Thoracic aorta (tissue), 2 donors: ENCODE measurements around the gene TMPRSS15. TPM values are rescaled to one million over a fixed set of nuclear protein-coding genes. Genes with fewer than 3 reads are reported as not detected.

Experiments used
- ATAC-seq: fragments of 150-250 bp; one replicate; pipeline ENCODE4 v1.8.0; 2017; ENCODE audit warnings: low read depth; ENCODE audit not compliant: insufficient number of reproducible peaks, low FRiP score
- DNase-seq: peaks from one replicate; pipeline ENCODE4 v3.0.0-alpha.2; 2020; ENCODE audit warnings: low spot score
- H3K27ac ChIP-seq, 2 donors: fragments of 200-600 bp; sonication (generic); 1 replicate in 1 of 2; 2 replicates in 1 of 2; pipeline ENCODE4 v1.5.1; 2016; ENCODE audit warnings: mild to moderate bottlenecking in 2 of 2, moderate library complexity in 2 of 2
- H3K27me3 ChIP-seq: fragments of 200-600 bp; sonication (generic); replicated peaks from 2 replicates; pipeline ENCODE4 v1.6.0; 2016; ENCODE audit warnings: mild to moderate bottlenecking; ENCODE audit not compliant: insufficient read depth
- H3K36me3 ChIP-seq: fragments of 200-600 bp; sonication (generic); one replicate; pipeline ENCODE4 v1.5.1; 2016
- H3K4me1 ChIP-seq, 2 donors: fragments of 200-600 bp; sonication (generic); 1 replicate in 1 of 2; 2 replicates in 1 of 2; pipeline versions ENCODE4 v1.5.1 to v1.6.0; 2016; ENCODE audit warnings: low read depth in 2 of 2, mild to moderate bottlenecking in 1 of 2; ENCODE audit not compliant: control insufficient read depth in 1 of 2
- H3K4me3 ChIP-seq: fragments of 200-600 bp; sonication (generic); 2 replicates; pipeline ENCODE4 v1.5.1; 2016; ENCODE audit warnings: mild to moderate bottlenecking
- H3K9me3 ChIP-seq: fragments of 200-600 bp; sonication (generic); 2 replicates; pipeline ENCODE4 v1.5.1; 2016
- CTCF ChIP-seq: fragments of 200-600 bp; sonication (generic); IDR thresholded peaks from one replicate; pipeline ENCODE4 v1.5.1; 2019; ENCODE audit warnings: antibody characterized with exemption
- total RNA-seq, 2 donors: library from RNA; depleted of rRNA; stranded (reverse); fragments of >200 nt; gene quantifications; one replicate each; pipeline versions ENCODE4 v1.1.0 to v1.2.3, GENCODE V29; 2016

TMPRSS15 gene
- total RNA-seq, 2 donors from 2014 or later, result not detected

DNA sequence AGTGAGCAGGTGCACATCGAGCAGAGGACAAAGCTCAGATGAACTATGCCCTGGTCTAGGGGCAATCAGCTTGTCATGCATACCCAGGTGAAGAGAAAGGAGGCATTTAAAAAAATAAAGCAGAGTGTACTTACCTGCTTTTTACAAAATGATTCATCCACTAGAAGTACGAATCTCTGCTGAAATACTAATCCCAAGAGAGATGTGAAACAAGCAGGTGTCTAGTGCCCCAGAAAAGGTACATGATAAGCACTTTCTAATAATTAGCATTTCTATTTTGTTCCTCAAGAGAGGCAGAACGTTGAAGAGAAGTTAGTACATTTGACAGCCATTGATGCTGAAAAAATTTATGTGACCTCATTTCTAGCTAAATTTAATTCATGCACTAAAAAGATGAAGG is 127.8 kb downstream of the TMPRSS15 start:
- Histone ChIP-seq H3K36me3 (no peaks in the 10 kb centered on the region), H3K9me3 (no peaks in the 10 kb centered on the region), H3K4me1 (no peaks in the 10 kb centered on the region), H3K27me3 (no peaks in the 10 kb centered on the region), H3K27ac (no peak overlapping the region), H3K4me3 (no peak overlapping the region)
- ATAC-seq (no peak), DNase-seq (no peak)
- no peak for TF ChIP-seq CTCF

GRCh38 chr21:18274370-18274769 is 129.2 kb downstream of the TMPRSS15 start:
- ATAC-seq, result no peak
- Histone ChIP-seq H3K27me3 (no peaks in the 10 kb centered on the region), H3K36me3 (no peaks in the 10 kb centered on the region), H3K4me3 (no peak overlapping the region), H3K9me3 (no peaks in the 10 kb centered on the region), H3K4me1 (no peaks in the 10 kb centered on the region), H3K27ac (no peak overlapping the region)
- DNase-seq, result no peak
- no peak for TF ChIP-seq CTCF

DNA sequence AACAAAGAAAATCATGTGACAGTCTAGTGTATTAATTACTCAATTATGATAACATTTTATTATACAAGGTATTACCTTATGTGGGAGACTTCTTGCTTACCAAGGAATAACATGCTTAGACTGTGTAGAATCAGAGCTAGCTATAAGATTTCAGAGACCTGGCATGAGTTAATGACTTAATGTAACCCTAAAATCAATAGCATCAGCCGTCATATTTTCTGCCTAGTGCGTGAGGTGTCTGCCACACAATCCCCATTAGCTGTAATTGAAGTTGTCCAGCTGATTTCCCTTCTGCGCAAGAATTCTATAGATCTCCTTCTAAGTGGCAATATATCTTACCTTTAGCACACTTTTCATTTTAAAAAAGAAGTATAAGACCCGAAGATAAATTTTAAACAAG is 130.2 kb downstream of the TMPRSS15 start:
- ATAC-seq, result no peak
- no peak for TF ChIP-seq CTCF
- Histone ChIP-seq H3K27ac (no peak overlapping the region), H3K4me3 (no peak overlapping the region), H3K36me3 (no peaks in the 10 kb centered on the region), H3K4me1 (no peaks in the 10 kb centered on the region), H3K9me3 (no peaks in the 10 kb centered on the region), H3K27me3 (no peaks in the 10 kb centered on the region)
- no peak for DNase-seq

DNA sequence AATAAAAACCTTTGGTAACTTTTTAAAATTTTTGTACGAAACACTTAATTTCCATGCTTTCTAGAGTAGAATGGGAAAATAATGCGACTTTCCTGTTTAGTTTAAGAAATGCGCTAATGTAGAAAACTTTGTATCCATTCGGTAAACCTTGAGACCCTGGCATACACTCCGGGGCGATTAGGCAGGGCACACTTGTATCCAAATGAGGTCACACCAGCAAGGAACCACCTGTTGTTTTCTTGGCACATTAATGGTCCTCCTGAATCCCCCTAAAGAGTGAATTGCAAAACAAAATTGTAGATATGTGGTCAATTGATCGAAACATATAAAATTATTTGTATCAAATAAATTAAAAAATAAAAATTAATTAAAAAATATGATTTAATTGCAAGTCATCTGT is 133.7 kb downstream of the TMPRSS15 start:
- no peaks in the 10 kb centered on the region for H3K36me3 ChIP-seq
- H3K4me3 ChIP-seq, result no peak overlapping the region
- H3K9me3 ChIP-seq, result no peaks in the 10 kb centered on the region
- DNase-seq (no peak), ATAC-seq (no peak)
- no peaks in the 10 kb centered on the region for H3K27me3 ChIP-seq
- H3K4me1 ChIP-seq, result no peaks in the 10 kb centered on the region
- H3K27ac ChIP-seq, result no peak overlapping the region
- no peak for TF ChIP-seq CTCF

DNA sequence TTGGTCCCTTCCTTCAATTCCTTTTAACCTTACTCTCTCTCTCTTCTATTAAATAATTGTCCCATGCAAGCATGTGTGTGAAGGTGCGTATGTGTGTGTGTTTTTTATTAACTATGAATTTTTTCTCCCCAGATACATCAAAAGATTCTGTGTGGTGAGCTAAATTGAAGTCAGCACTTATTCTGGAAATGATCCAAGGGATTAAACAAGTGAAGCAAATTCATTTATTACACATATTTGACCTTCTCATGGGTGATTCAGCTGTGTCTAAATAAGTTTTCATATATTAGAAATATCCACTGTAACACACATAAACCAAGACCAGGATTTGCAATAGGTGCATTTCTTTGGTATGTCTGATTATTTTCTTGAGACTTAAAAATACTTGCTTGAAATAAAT is 134.7 kb downstream of the TMPRSS15 start:
- Histone ChIP-seq H3K9me3 (no peaks in the 10 kb centered on the region), H3K36me3 (no peaks in the 10 kb centered on the region), H3K27me3 (no peaks in the 10 kb centered on the region), H3K27ac (no peak overlapping the region), H3K4me3 (no peak overlapping the region), H3K4me1 (no peaks in the 10 kb centered on the region)
- ATAC-seq (no peak), DNase-seq (no peak)
- TF ChIP-seq CTCF, result no peak
